Right ventricle myocardium inferior (tissue), 1 donor: Measurements from ENCODE around the gene CFAP47. TPM values are rescaled to one million over a fixed set of nuclear protein-coding genes. Genes with fewer than 3 reads are reported as not detected.
"Not testable (repeated sequence)": the region's sequence is repeated elsewhere in the genome, so short reads cannot be mapped to it uniquely, and the experiment has no call there.

Source experiments
- ATAC-seq: fragments of 200-7000 bp; cut with Tn5 transposase; one replicate; pipeline ENCODE4 v1.9.1; 2020; ENCODE audit warnings: mild to moderate bottlenecking, moderate library complexity
- DNase-seq: peaks from one replicate; pipeline ENCODE4 v3.0.0; 2021; ENCODE audit errors: missing footprints
- intact Hi-C: fragments of 100-400 bp; cut with DNase I; formaldehyde crosslinking; loops from one replicate; pipeline ENCODE4 v1.11.0; 2022
- long read RNA-seq: library from polyadenylated mRNA; unstranded; transcript quantifications from one replicate; pipeline ENCODE4 v2.0.0, GENCODE V29; 2021
- total RNA-seq: library from RNA; stranded (reverse); fragmentation: NEBNext Ultra II Directional; extraction: Animal tissue kit (Norgen Biotek cat#: 25700); gene quantifications from one replicate; pipeline ENCODE4 v1.2.1, GENCODE V29; 2021
- donor health status: DM: no; HTN: yes; CAD: no; lungs with severe emphysema.

The CFAP47 gene, protein sequence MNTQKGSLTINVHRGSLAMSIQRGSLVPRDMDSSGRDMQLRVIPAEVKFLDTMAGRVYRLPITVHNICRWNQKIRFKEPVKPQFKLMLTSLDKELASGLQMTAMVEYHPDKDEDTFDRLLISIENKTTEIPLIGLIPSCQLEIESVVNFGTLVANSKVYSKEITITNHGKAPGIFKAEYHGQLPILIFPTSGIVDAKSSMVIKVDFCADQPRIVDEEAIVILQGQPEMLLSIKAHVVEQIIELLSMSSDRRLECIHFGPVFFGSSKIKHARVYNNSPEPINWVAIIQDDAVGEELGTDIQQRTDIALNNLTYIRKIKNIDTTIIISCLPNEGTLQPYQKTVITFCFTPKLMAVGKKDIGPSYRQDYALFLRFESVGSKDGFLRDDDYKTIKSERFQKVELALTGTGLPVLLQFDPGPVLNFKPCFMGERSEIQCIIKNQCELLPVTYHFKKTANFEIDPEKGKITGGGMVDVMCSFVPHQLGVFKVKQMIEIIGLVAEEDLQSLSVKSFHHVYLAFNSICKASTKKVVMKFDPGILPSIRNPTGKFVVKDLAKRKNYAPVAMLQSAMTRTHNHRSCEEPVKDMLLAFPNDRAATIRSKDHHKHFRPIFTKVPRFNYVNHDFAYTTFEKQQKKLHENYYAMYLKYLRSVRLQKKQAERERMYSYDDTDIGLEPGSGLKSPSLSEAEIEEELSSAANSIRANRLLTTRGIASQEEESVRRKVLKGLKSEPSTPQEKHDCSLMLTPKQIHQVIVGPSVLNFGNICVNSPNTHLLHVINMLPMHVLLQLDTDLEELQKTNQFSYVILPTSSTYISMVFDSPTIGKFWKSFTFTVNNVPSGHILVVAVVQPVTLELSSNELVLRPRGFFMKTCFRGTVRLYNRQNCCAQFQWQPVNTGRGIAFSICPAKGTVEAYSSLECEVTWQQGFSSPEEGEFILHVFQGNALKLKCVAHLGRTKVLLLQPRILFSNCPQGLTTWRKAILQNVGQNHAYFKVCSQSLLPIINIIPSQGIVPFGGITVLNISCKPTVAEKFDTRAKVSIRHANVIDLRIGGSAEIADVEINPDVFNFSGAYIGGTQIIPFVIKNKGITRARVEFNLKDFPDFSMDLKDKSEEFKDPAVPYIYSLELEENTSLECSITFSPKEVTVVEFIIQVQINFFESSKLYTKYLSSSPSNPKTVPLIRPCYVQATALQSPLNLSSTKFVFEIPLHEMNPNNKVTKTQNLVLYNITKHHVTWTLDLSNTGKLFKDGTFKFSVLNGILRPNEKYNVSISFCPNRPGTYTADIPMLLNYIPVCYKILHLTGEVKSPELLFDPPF (N-terminal part only)
- not detected for total RNA-seq
- long read RNA-seq = 0 reads

DNA sequence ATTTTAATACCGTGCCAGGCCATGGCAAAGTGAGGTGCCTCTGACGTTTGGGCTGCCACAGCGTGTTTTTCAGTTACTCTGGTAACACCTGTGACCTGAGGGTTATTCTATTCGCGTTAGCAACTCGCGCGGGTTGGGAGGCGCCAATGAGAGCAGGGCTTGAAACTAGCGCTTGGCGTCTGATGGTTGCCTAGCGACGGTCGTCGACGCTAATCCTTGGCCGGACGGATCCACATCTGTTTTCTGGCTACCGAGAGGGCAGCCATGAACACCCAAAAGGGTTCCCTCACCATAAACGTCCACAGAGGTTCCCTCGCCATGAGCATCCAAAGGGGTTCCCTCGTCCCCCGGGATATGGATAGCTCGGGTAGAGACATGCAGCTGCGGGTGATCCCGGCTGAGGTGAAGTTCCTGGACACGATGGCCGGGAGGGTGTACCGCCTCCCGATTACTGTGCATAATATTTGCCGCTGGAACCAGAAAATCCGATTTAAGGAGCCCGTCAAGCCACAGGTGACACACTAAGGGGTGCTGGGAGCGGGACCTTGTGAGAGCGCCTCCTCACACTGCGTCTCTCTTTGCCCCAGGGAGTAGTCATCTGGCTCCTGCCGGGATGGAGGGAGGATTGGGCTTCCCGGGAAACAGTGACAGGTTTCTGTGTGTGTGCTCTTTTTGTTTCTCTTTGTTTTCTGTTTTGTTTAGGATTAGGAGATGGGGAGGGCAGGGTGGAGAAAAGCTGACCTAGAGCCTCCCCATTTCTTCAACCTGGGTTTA lies at the start of gene CFAP47:
TSS of gene CFAP47 (plus strand) at position 199 of the 774 bp plus-strand sequence. CDS start at position 265, 66 bp downstream.
- DNase-seq (no peak), ATAC-seq (no peak)
- intact Hi-C loops = no loop called here

DNA sequence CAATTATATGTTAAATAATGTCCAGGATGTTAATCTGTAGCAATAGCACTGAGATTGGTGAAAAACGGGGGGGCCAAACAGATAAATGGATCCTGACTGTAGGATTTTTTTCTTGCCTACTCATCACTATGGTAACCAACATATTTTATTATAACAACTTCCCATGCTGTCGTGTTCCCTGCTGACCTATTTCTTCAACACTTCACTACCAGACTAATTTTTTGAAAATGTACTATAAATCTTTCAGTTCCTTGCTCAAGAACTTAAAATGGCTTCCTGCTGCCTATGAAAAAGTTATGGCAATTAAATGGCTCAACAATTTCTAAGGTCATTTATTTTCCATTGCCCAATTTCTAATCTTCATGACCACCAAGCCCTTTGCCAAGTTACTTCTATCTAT lies 38.9 kb upstream of the CFAP47 start:
- DNase-seq (no peak), ATAC-seq (no peak)
- intact Hi-C loops = no loop called here

DNA sequence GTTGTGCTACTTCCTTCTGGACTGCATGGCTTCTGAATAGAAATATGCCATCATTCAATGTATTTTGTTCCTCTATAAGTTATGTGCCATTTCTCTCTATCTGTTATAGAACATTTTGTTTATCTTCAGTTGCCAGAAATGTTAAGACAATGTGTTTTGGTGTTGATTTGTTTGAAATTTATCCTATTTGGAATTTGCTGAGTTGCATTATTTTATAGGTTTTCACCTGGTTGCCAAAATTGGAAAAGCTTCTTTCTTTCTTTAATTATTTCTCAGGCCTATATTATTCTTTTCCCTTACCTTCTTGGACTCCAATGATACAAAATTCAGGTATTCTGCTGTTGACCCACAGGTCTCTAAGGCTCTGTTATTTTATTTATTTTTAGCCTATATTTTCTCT lies 33.4 kb upstream of the CFAP47 start:
- ATAC-seq = no peak
- intact Hi-C loops = no loop called here
- DNase-seq = no peak

DNA sequence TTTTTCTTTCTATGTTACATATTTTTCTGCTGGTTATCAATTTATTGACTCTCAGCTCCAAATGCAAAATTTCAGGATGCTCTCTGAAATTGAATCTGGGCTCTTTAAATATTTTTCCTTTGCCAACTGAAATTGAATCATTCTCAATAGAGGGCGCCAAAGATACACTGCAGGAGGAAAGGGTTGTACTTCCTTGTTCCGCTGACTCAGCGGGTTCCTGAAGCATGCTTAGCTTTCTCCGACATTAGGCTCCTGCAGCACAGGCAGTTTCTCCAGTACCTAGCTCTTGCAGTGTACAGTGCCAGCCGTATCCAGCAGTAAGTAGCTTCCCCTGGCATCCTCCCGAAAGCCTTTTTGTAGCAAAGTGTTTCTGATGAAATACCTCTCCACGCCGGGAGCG lies 28.8 kb upstream of the CFAP47 start:
- no peak for DNase-seq
- ATAC-seq = no peak
- intact Hi-C loops = loop anchor here (10.0 kb wide), 1 partner anchor 974 kb away; no protein-coding TSS in a partner anchor

DNA sequence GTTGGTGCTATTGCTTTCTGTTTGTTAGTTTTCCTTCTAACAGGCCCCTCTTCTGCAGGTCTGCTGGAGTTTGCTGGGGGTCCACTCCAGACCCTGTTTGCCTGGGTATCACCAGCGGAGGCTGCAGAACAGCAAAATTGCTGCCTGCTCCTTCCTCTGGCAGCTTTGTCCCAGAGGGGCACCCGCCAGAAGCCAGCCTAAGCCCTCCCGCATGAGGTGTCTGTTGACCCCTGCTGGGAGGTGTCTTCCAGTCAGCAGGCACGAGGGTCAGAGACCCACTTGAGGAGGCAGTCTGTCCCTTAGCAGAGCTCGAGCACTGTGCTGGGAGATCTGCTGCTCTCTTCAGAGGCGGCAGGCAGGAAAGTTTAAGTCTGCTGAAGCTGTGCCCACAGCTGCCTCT lies 67.3 kb downstream of the CFAP47 start:
- DNase-seq, intact Hi-C loops, ATAC-seq: not testable (repeated sequence)

DNA sequence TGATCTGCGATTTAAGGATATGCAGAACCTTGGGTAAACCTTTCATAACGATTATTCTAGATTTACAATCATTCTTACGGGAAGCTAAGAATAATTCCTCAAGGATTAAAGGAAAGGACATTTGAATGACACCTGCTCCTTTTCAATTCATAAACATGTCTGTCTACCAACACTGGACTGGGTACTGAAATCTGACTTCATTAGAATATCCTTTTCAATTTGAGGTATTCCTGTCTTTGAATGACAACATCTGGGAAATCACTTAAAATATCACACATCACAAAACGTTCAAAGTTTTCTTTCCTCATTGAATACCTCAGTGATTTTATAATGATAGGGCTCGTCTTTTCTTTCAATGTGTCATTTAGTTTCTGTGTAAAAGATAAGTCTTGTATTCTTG lies 87.7 kb downstream of the CFAP47 start:
- DNase-seq (no peak), ATAC-seq (no peak)
- intact Hi-C loops = no loop called here

DNA sequence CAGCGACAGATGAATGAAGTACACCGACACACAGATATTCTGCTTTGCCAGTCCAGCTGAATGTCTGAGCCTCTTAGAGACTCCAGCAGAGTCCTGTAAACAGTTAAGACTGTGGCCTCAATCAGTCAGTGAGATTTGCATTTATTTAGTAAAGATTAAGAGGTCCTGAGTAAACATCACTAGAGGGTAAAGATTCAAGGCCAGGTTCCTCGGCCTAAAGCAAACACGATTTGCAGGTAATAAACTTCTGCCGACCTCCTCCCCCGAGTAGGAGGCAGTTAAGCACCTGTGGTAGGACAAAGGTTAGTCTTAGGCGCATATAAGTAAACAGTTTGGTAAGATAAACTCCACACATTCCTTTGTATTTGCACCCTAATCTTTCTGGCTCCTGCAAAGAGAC lies 99.6 kb downstream of the CFAP47 start:
- ATAC-seq (no peak), DNase-seq (no peak)
- intact Hi-C loops = no loop called here

DNA sequence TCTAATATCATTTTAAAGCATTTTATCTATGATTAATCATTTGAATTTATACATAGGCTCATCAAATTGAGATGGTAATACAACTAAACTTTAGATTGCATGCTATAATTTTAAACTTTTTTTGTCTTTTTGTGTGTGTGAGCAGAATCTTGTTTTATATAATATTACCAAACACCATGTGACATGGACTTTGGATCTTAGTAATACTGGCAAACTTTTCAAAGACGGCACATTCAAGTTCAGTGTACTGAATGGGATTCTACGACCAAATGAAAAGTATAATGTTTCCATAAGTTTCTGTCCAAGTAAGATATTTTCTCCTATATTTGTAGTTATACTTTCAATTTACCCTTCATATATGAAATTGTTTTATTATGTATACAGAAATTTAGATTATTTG lies 116.0 kb downstream of the CFAP47 start:
- intact Hi-C loops = no loop called here
- ATAC-seq (no peak), DNase-seq (no peak)

DNA sequence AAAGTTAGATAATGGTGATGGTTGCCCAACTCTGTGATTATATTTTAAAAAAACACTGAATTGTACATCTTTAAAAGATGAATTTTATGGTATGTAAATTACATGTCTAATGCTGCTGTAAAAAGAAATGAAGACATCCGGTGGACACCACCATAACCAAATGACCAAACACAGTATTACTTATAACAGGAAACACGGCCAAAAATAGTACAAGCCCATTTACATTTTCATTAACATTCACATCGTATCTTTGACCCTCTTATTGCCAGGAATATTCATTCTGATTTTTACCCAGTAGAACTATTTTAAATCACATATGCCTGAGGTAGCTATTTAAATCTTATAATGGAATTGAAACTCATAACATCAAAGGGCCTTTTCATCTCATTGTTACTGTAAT lies 143.2 kb downstream of the CFAP47 start:
- DNase-seq (no peak), ATAC-seq (no peak)
- intact Hi-C loops = no loop called here

DNA sequence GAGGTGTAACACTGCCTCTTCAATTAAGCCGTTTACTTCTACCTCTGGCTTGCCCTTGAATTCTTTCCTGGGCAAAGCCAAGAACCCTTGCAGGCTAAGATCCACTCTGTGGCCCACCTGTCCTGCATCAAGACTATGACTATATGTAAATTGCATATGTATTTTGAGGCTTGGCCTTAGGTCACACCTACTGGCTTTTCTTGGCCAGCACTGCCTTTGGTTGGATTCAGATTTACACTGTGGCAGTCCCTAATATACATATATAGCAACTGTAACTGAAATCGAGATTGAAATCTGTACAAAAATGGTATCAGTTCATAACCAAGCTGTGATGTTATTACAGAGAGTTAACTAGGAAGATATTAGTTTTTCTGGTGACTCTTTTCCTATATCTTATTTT lies 151.5 kb downstream of the CFAP47 start:
- DNase-seq = no peak
- intact Hi-C loops = no loop called here
- no peak for ATAC-seq

DNA sequence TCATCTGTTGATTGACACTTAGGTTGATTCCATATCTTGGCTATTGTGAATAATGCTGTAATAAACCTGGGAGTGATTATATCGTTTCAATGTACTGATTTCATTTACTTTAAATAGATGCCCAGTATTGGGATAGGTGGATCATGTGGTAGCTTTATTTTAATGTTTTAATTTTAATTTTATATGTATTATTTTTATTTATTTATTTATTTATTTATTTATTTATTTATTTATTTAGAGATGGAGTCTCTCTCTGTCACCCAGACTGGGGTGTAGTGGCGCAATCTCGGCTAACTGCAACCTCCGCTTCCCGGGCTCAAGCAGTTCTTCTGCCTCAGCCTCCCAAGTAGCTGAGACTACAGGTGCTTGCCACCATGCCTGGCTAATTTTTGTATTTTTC lies 155.5 kb downstream of the CFAP47 start:
- ATAC-seq, intact Hi-C loops, DNase-seq: not testable (repeated sequence)

DNA sequence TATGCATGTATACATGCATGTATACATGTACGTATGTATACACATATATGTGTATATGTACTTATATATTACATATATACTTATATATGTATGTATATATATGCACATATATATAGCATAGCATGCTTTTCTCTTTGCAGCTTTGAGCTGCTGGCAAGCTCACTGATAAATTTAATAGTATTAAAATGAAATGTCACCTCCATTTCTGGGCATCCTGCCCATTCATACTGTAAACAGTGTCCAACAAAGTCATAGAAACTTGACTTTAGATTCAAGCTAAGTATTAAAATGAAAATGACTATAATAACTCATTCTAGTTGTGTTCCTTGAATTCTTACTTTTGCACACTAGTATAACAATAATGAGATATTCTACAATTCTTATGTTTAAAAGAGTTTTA lies 163.7 kb downstream of the CFAP47 start:
- intact Hi-C loops = no loop called here
- DNase-seq (no peak), ATAC-seq (no peak)

DNA sequence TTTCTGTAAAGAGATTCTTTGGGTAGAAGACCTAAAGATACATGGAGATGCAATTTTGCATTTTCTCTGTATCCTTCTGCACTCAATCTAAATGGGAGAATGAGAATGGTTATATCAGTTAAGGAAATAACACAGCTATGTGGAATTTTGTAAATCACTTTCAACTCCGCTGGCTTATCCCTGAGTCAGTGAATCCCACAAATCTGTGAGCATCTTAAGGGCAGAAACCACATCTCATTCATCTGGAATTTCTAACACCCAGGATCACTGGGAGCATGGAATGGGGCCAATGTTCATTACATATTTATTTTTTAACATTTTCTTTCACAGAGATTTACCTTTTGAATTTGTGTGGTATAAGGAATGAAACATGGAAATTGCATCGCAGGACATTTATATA lies 167.8 kb downstream of the CFAP47 start:
- intact Hi-C loops = no loop called here
- DNase-seq = no peak
- ATAC-seq = no peak

DNA sequence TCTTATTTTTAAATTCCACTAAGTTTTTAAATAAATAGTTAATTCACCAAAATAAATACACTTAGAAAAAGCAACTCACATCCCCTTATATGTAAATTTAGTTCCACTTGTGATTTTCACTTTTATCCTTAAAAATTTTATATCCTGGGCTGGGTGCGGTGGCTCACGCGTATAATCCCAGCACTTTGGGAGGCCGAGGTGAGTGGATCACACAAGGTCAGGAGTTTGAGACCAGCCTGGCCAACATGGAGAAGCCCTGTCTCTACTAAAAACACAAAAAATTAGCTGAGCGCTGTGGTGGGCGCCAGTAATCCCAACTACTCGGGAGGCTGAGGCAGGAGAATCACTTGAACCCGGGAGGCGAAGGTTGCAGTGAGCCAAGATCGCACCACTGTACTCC lies 169.4 kb downstream of the CFAP47 start:
- ATAC-seq, intact Hi-C loops, DNase-seq: not testable (repeated sequence)

DNA sequence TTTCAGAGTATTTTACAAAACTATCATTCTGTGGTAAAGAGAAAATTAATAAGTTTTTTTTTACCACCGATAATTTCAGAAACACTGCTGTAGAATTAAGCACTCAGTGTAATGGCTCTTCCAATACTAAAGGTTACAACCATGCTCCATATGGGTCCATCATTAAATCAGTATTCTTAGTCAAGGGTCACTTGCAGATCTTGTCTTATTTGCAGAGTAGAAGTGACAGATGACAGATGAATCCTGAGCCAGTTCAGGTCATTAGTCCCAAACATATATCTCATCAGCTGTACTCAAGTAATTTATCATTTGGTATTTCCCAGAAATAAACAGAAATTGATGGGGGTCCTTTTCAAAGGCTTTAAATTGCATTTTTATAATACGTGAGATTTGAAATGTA lies 182.9 kb downstream of the CFAP47 start:
- ATAC-seq = no peak
- DNase-seq = no peak
- intact Hi-C loops = no loop called here

DNA sequence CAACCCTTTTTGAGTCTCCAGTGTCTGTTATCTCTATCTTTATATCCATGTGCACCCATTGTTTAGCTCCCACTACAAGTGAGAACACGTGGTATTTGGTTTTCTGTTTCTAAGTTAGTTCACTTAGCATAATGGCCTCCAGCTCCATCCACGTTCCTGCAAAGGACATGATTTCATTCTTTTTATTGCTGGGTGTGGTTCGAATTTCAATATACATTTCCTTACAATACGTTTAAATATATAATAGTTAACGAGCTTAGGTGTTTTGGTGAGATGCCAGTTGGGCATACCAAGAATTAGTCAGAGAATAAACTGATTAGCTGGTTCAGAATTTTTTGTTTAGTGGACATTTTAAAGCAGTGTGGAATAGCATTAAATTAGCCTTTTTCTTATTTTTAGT lies 196.7 kb downstream of the CFAP47 start:
- ATAC-seq = no peak
- DNase-seq = no peak
- intact Hi-C loops = no loop called here

DNA sequence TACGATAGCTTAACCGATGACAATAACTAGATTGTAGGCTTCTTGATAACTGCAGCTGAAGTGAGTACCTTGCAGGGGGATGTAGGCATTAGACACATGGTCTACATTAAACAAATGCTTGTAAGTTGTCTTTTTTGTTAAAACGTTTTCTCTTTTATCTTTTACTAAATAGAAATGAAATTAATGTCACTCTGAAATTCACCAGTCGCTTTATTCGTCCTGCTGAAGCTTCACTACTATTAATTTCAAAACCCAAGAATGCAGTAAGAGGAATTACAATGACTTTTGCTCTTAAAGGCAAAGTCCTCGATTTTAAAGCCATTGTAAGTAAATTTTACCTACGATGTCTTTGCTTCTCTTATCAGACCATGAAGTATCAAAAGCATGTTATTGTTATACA lies 239.7 kb downstream of the CFAP47 start:
- intact Hi-C loops = no loop called here
- ATAC-seq (no peak), DNase-seq (no peak)

DNA sequence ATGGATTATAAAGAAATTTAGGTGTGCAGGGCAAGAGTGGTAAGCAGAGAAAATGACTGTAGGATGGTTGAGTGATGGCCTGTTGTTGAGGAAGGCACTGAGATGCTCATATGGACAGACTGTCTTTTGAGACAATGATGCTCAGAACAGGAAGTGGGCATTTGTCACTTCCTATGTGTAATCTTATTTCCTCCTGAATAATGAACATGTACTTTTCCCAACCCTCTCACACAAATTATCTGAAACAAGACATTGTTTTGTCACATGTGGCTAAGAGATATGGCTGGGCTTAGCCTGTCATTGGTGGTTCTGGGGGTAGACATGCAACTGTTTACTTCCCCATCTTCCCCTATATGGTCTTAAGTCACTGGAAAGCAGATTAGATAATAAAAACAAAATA lies 240.5 kb downstream of the CFAP47 start:
- intact Hi-C loops = no loop called here
- no peak for ATAC-seq
- no peak for DNase-seq
